Measurements from ENCODE around the gene RTN1. TPM values are rescaled to one million over a fixed set of nuclear protein-coding genes. Genes with fewer than 3 reads are reported as not detected.

RTN1 gene
- total and polyA plus RNA-seq, 2 of the 8 experiments (the other 6 are each of a cell fraction or from before 2014, with no cell fraction given), result 2.8 to 4.9 TPM

DNA sequence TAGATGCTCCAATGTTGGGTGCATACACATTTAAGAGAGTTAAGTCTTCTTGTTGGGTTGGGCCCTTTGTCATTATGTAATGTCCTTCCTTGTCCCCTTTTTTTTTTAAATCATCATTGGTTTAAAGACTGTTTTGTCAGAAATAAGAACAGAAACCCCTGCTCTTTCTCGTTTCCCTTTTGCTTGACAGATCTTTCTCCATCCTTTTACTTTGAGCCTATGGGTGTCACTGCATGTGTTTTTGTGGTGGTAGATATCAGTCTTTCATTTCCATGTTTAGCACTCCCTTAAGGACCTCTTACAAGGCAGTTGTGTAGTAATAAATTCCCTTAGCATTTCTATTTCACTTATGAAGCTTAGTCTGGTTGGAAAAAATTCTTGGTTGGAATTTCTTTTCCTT, 47.4 kb downstream of the RTN1 start:
- no peak overlapping the region for H4K91ac ChIP-seq (replicated peaks; ENCODE audit: insufficient read length, low read length)
- H2AFZ ChIP-seq (ENCODE audit: low read length), result no peak overlapping the region
- no peak overlapping the region for H3K4me3 ChIP-seq (ENCODE audit: extremely low read depth in 1 of 4, insufficient read depth in 2 of 4, low read depth in 3 of 4, low read length in 4 of 4)
- no peaks in the 10 kb centered on the region for H3K79me2 ChIP-seq (ENCODE audit: control insufficient read depth in 1 of 2, insufficient read depth in 2 of 2, low read length in 2 of 2)
- H3K23ac ChIP-seq (ENCODE audit: insufficient read length), result no peak overlapping the region
- H2BK5ac ChIP-seq (ENCODE audit: low read depth, low read length), result no peak overlapping the region
- FAIRE-seq (no peak), DNase-seq (ENCODE audit: low read depth in 1 of 2, low spot score in 2 of 2) (no peak)
- no peaks in the 10 kb centered on the region for H3K4me1 ChIP-seq (replicated peaks in 1 of 4; ENCODE audit: control insufficient read depth in 3 of 4, insufficient read depth in 4 of 4, low read length in 3 of 4)
- peaks cover 0 to 6% of the 10 kb centered on the region in 2 experiments; a peak in 1 of 4 replicates for H3K9me3 ChIP-seq (ENCODE audit: insufficient read depth in 2 of 2, low read depth in 1 of 2, low read length in 1 of 2)
- no peaks in the 10 kb centered on the region for H4K20me1 ChIP-seq (replicated peaks in 1 of 2; ENCODE audit: control insufficient read depth in 1 of 2, insufficient read depth in 2 of 2, low read length in 2 of 2)
- no peak overlapping the region for H4K5ac ChIP-seq (ENCODE audit: insufficient read length, low read depth, low read length)
- WGBS, 2 experiments (ENCODE audit: extremely low coverage in 1 of 2, insufficient coverage in 1 of 2, insufficient read length in 1 of 2, insufficient replicate concordance in 2 of 2, low coverage in 1 of 2, low lambda C conversion rate in 2 of 2, missing lambda C conversion rate in 1 of 2), result 64% methylated on average over 1 of the region's 1 CpG; no CpG with 5 or more reads in 1 of the 2 experiments
- H2BK12ac ChIP-seq (ENCODE audit: low read depth, low read length), result no peak overlapping the region
- ChIA-PET CTCF (ENCODE audit: partially characterized antibody) (interaction anchor here (1.1 to 1.9 kb wide), 3 partner anchors 48 to 190 kb away, joined by 3 to 5 read pairs (median 4); partner anchors contain the start of gene RTN1), POLR2A (ENCODE audit: partially characterized antibody) (no interaction called here)
- H3K27ac ChIP-seq (ENCODE audit: low read depth, low read length), result no peak overlapping the region
- no peak overlapping the region for H3K56ac ChIP-seq (replicated peaks; ENCODE audit: insufficient read length, low read depth, low read length)
- no peak overlapping the region for H2BK15ac ChIP-seq (ENCODE audit: low read length)
- H2BK120ac ChIP-seq (replicated peaks; ENCODE audit: low read depth, low read length), result no peak overlapping the region
- H3K18ac ChIP-seq (ENCODE audit: extremely low read depth, low read length), result no peak overlapping the region
- H3K27me3 ChIP-seq (replicated peaks in 1 of 4; ENCODE audit: control insufficient read depth in 3 of 4, extremely low read depth in 1 of 4, insufficient read depth in 3 of 4, low read length in 3 of 4), result no peaks in the 10 kb centered on the region
- no peak overlapping the region for H3K4ac ChIP-seq (replicated peaks; ENCODE audit: insufficient read length, low read depth, low read length)
- H3K23me2 ChIP-seq (ENCODE audit: low read depth, low read length), result no peaks in the 10 kb centered on the region
- no peak overlapping the region for H2AK5ac ChIP-seq (ENCODE audit: low read depth, low read length)
- H2BK20ac ChIP-seq (ENCODE audit: low read length), result no peak overlapping the region
- no peaks in the 10 kb centered on the region for H3K36me3 ChIP-seq (ENCODE audit: control insufficient read depth in 2 of 4, insufficient read depth in 4 of 4, low read length in 3 of 4)
- H3K14ac ChIP-seq (ENCODE audit: insufficient read length), result no peak overlapping the region
- no peaks in the 10 kb centered on the region for H3K79me1 ChIP-seq (ENCODE audit: low read depth, low read length)
- H4K8ac ChIP-seq (ENCODE audit: extremely low read depth, insufficient read depth, low read length), result no peak overlapping the region
- no peak overlapping the region for H3K4me2 ChIP-seq (ENCODE audit: insufficient read depth in 1 of 2, low read depth in 2 of 2, low read length in 2 of 2)
- no peak overlapping the region for H3K9ac ChIP-seq (replicated peaks in 1 of 4; ENCODE audit: extremely low read depth in 1 of 4, low read depth in 3 of 4, low read length in 3 of 4)
- TF ChIP-seq SUZ12 (IDR thresholded peaks at IDR 0.05; ENCODE audit: low read length) (no peak), NRF1 (IDR thresholded peaks at IDR 0.05; ENCODE audit: low read depth, low read length) (no peak), RXRA (IDR thresholded peaks at IDR 0.05; ENCODE audit: insufficient read depth, low read depth, low read length) (no peak), GABPA (IDR thresholded peaks at IDR 0.05; ENCODE audit: borderline replicate concordance, insufficient read depth, low read length) (no peak), CHD2 (IDR thresholded peaks at IDR 0.05; ENCODE audit: low read length) (no peak), RNF2 (IDR thresholded peaks at IDR 0.05; ENCODE audit: borderline replicate concordance, low read depth, low read length, missing control alignments, poor library complexity, severe bottlenecking) (no peak), KDM4A (IDR thresholded peaks at IDR 0.05; ENCODE audit: low read depth, low read length, severe bottlenecking) (no peak), TAF1 (IDR thresholded peaks at IDR 0.05; ENCODE audit: low read depth, low read length) (no peak), SAP30 (IDR thresholded peaks at IDR 0.05; ENCODE audit: insufficient read depth, insufficient replicate concordance, low read length) (no peak), RAD21 (IDR thresholded peaks at IDR 0.05 in 1 of 2, conservative IDR thresholded peaks at IDR 0.05 in 1 of 2; ENCODE audit: low read depth in 2 of 2, low read length in 2 of 2) (no peak), POLR2A (IDR thresholded peaks at IDR 0.05; ENCODE audit: control extremely low read depth in 1 of 2, low read depth in 2 of 2, low read length in 2 of 2) (no peak)
- TF ChIP-seq, protein P1, sequence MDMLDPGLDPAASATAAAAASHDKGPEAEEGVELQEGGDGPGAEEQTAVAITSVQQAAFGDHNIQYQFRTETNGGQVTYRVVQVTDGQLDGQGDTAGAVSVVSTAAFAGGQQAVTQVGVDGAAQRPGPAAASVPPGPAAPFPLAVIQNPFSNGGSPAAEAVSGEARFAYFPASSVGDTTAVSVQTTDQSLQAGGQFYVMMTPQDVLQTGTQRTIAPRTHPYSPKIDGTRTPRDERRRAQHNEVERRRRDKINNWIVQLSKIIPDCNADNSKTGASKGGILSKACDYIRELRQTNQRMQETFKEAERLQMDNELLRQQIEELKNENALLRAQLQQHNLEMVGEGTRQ (IDR thresholded peaks at IDR 0.05; ENCODE audit: low read length), result no peak

All from H1 (cell line).